Endothelial cell of umbilical vein (primary cell): Measurements from ENCODE around the gene CDK19.

Experiments used
- CTCF ChIP-seq, 2 donors: IDR thresholded peaks; 1 replicate in 1 of 2; 2 replicates in 1 of 2; pipeline ENCODE4 v1.5.1; 2011; ENCODE audit warnings: low read length in 2 of 2, mild to moderate bottlenecking in 2 of 2, moderate library complexity in 2 of 2, control low read depth in 1 of 2, inconsistent platforms in 1 of 2, low read depth in 1 of 2; ENCODE audit not compliant: insufficient read depth in 1 of 2; ENCODE audit errors: extremely low read depth in 1 of 2
- TF ChIP-seq, protein P1 (sequence below): IDR thresholded peaks from 2 replicates; pipeline ENCODE4 v1.6.1; 2011; ENCODE audit not compliant: insufficient read depth, insufficient read length

DNA sequence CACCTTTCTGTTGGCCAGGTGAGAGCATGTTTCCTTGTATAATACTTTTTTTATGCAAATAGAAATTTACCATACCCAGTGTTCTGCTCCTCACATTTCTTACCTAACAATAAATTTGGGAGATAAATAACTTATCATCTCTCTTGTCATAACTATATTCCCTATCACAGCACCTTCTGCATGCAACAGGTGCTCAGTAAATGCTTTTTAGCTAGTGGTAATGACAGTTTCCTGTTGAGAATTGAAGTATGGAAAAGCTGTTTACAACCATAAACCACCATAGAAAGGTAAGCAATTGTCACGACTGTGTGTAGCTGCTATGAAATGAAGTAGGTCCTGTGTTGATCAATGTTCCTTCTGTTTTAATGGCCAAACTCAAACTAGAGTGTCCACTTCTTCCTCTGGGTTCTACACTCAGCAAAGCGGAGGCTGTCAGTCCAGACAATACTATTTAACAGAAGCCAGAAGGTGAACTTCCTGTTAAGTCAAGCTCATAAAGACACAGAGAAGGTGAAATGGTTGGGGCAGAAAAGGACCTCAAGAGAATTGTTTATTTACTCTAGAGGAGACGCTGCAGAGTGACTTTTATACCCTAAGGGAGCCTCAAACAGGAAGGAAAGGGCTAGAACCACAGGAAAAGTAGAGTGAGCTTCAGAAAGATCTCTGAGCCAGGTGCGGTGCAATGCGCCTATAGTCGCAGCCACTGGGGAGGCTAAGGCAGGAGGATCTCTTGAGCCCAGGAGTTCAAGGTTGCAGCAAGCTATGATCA lies 254.8 kb downstream of the CDK19 start:
- TF ChIP-seq CTCF (IDR thresholded peaks at IDR 0.05; ENCODE audit: extremely low read depth in 1 of 2, insufficient read depth in 1 of 2, low read depth in 1 of 2, low read length in 2 of 2) = no peak
- TF ChIP-seq, protein P1, sequence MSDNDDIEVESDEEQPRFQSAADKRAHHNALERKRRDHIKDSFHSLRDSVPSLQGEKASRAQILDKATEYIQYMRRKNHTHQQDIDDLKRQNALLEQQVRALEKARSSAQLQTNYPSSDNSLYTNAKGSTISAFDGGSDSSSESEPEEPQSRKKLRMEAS = no peak
